Nucleus accumbens (tissue), 56 donors: Measurements from ENCODE around the gene RTP3.
"Not testable (repeated sequence)": the region's sequence is repeated elsewhere in the genome, so short reads cannot be mapped to it uniquely, and the experiment has no call there.

Source experiments
- DNase-seq, 56 donors: peaks; one replicate each; lab custom pipeline; 2025; lab: John Stamatoyannopoulos, UW

Gene RTP3

GRCh38 chr3:46516521-46516920 lies 18.7 kb downstream of the RTP3 start:
- no peak for DNase-seq

- DNase-seq: no peak
These were observed 19.4 kb downstream of the RTP3 start for GRCh38 chr3:46517016-46517783.

GRCh38 chr3:46517784-46518181 lies 20.0 kb downstream of the RTP3 start:
- DNase-seq: no peak

GRCh38 chr3:46519952-46520351 lies 22.2 kb downstream of the RTP3 start:
- DNase-seq: no peak

- no peak for DNase-seq
These were observed 22.8 kb downstream of the RTP3 start for GRCh38 chr3:46520531-46520930.

GRCh38 chr3:46521096-46521495 lies 23.3 kb downstream of the RTP3 start:
- DNase-seq: no peak

GRCh38 chr3:46522201-46522600 lies 24.4 kb downstream of the RTP3 start:
- not testable (repeated sequence) for DNase-seq

- DNase-seq: no peak
These were observed 25.8 kb downstream of the RTP3 start for GRCh38 chr3:46523556-46523955.

GRCh38 chr3:46524008-46524407 lies 26.2 kb downstream of the RTP3 start:
- no peak for DNase-seq

- no peak for DNase-seq
These were observed 27.1 kb downstream of the RTP3 start for GRCh38 chr3:46524832-46525231.

GRCh38 chr3:46527239-46527638 lies 29.5 kb downstream of the RTP3 start:
- DNase-seq: no peak

GRCh38 chr3:46533091-46533490 lies 35.3 kb downstream of the RTP3 start:
- no peak for DNase-seq

GRCh38 chr3:46535746-46536145 lies 38.0 kb downstream of the RTP3 start:
- DNase-seq: no peak

GRCh38 chr3:46536758-46537157 lies 39.0 kb downstream of the RTP3 start:
- DNase-seq: no peak

- DNase-seq: no peak
These were observed 39.5 kb downstream of the RTP3 start for GRCh38 chr3:46537316-46537715.

GRCh38 chr3:46537779-46538178 lies 40.0 kb downstream of the RTP3 start:
- no peak for DNase-seq

- not testable (repeated sequence) for DNase-seq
These were observed 40.6 kb downstream of the RTP3 start for GRCh38 chr3:46538425-46538802.

GRCh38 chr3:46538803-46539442 lies 41.1 kb downstream of the RTP3 start:
- peak in 23 of 56 donors; percentile 2 to 37 (median 8) for DNase-seq

- no peak for DNase-seq
These were observed 41.7 kb downstream of the RTP3 start for GRCh38 chr3:46539443-46540005.

- DNase-seq: no peak
These were observed 42.8 kb downstream of the RTP3 start for GRCh38 chr3:46540550-46540949.

- no peak for DNase-seq
These were observed 44.1 kb downstream of the RTP3 start for GRCh38 chr3:46541835-46542234.

- no peak for DNase-seq
These were observed 44.6 kb downstream of the RTP3 start for GRCh38 chr3:46542344-46542743.
